Measurements from ENCODE around the gene MED8.

GRCh38 chr1:43365678-43366077 lies 23.9 kb downstream of the MED8 start:
- TF ChIP-seq CTCF (IDR thresholded peaks at IDR 0.05), result no peak
- no peak for TF ChIP-seq POLR2AphosphoS5 (IDR thresholded peaks at IDR 0.05)
